Left lung (tissue), 10 donors: ENCODE results near the gene NAPEPLD. TPM values are rescaled to one million over a fixed set of nuclear protein-coding genes. Genes with fewer than 3 reads are reported as not detected.

Experiments used
- ATAC-seq: fragments of 200-7000 bp; cut with Tn5 transposase; one replicate; pipeline ENCODE4 v1.9.1; 2020; ENCODE audit warnings: moderate library complexity
- DNase-seq, 4 donors: peaks; one replicate each; pipeline ENCODE4 v3.0.0-alpha.2; 2013 to 2020
- H3K27ac ChIP-seq, 2 donors: fragments of 200-600 bp; sonication (generic) in 1 of 2; one replicate each; pipeline versions ENCODE4 v1.5.0 to v1.8.0; 2020 to 2021
- H3K27me3 ChIP-seq, 2 donors: fragments of 200-600 bp; sonication (generic) in 1 of 2; one replicate each; pipeline versions ENCODE4 v1.5.0 to v1.8.0; 2020 to 2021
- H3K36me3 ChIP-seq, 2 donors: fragments of 200-600 bp; sonication (generic) in 1 of 2; one replicate each; pipeline versions ENCODE4 v1.5.0 to v1.8.0; 2020 to 2021
- H3K4me1 ChIP-seq, 2 donors: fragments of 200-600 bp; one replicate each; pipeline ENCODE4 v1.8.0; 2021
- H3K4me3 ChIP-seq, 2 donors: fragments of 200-600 bp; sonication (generic) in 1 of 2; one replicate each; pipeline versions ENCODE4 v1.5.0 to v1.8.0; 2020 to 2021; ENCODE audit warnings: mild to moderate bottlenecking in 1 of 2
- H3K9me3 ChIP-seq, 2 donors: fragments of 200-600 bp; sonication (generic) in 1 of 2; one replicate each; pipeline versions ENCODE4 v1.5.0 to v1.8.0; 2020 to 2021
- intact Hi-C, 2 donors: fragments of 100-400 bp; cut with DNase I; formaldehyde crosslinking; loops; one replicate each; pipeline versions ENCODE4 v1.11.2 to v1.14.2; 2022
- polyA plus RNA-seq, 6 donors: library from polyadenylated mRNA; unstranded; fragments of 120-200 nt; gene quantifications; one replicate each; pipeline ENCODE4 v1.2.1, GENCODE V29; 2013; ENCODE audit not compliant: insufficient read length in 6 of 6
- total RNA-seq, 2 donors: library from RNA; stranded (reverse); fragmentation: NEBNext Ultra II Directional; extraction: Animal tissue kit (Norgen Biotek cat#: 25700); gene quantifications; one replicate each; pipeline ENCODE4 v1.2.1, GENCODE V29; 2021
- TF ChIP-seq, protein P1 (sequence below), 2 donors: fragments of 200-600 bp; sonication (generic) in 1 of 2; IDR thresholded peaks; one replicate each; pipeline versions ENCODE4 v1.5.0 to v1.8.0; 2021; ENCODE audit warnings: antibody characterized with exemption in 2 of 2
- donor health status: DM: no; HTN: yes; CAD: no.
- donor health status: DM: no; HTN: no; CAD: no.

NAPEPLD gene
- total and polyA plus RNA-seq, 8 donors = 15.9 to 37.7 (median 30.5) TPM

DNA sequence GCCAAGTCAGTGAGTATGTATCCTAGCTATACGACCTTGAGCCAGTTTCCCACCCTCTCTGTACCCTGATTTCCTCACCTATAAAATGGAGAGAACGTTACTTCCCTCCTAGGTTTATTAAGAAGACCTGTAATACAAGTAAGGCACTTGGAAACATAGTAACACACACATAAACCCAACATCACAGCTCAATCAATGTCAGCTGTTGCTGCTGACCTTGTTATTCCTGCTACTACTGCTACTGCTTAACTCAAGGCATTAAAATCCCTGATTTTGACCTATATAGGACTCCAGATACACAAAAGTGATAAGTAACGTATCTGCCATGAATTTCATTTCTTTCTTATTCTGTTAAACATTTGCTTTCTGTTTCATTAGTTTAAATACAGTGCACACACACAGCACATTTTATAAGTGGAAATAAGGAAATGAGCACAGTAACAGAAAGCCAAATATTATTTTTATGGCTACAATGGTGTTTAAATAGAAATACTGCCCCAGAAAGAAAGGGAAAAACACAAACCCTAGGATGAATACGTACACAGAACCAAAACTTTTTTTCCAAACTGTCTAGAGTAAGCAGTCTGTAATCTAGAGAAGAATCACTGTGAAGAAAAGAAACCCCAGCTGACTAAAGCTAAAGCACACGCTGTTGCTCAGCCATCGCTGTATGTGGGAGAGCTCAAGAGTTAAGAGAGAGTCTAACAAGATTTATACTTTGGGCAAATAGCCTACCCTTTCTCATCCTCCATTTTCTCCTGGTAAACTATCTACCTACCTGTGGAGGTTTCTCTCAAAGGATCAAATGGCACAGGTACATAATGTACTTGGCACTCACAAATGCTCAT lies 19.0 kb downstream of the NAPEPLD start:
- DNase-seq (no peak), ATAC-seq (no peak)
- Histone ChIP-seq H3K27ac (no peak overlapping the region), H3K4me1 (peaks cover 0 to 4% of the 10 kb centered on the region in 2 donors), H3K4me3 (no peak overlapping the region), H3K9me3 (no peaks in the 10 kb centered on the region), H3K36me3 (peaks cover 0 to 29% of the 10 kb centered on the region in 2 donors), H3K27me3 (no peaks in the 10 kb centered on the region)
- TF ChIP-seq, protein P1, sequence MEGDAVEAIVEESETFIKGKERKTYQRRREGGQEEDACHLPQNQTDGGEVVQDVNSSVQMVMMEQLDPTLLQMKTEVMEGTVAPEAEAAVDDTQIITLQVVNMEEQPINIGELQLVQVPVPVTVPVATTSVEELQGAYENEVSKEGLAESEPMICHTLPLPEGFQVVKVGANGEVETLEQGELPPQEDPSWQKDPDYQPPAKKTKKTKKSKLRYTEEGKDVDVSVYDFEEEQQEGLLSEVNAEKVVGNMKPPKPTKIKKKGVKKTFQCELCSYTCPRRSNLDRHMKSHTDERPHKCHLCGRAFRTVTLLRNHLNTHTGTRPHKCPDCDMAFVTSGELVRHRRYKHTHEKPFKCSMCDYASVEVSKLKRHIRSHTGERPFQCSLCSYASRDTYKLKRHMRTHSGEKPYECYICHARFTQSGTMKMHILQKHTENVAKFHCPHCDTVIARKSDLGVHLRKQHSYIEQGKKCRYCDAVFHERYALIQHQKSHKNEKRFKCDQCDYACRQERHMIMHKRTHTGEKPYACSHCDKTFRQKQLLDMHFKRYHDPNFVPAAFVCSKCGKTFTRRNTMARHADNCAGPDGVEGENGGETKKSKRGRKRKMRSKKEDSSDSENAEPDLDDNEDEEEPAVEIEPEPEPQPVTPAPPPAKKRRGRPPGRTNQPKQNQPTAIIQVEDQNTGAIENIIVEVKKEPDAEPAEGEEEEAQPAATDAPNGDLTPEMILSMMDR (IDR thresholded peaks at IDR 0.05) = no peak
- intact Hi-C loops = no loop called here

DNA sequence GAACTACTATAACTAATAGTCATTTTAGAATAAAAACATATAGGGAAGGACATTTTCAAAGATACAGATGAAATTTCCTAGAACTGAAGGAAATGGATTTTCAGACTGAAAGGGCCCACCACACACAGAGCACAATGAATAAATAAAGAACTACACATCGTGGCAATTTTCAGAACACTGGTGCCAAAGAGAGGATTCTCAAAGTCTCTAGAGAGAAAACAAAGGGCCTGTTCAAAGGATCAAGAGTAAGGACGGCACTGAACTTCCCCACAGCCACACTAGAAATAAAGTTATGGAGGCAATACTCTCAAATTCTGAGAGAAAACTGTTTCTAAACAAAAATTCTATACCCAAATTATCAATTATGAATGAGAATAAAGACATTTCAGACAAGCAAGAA lies 21.9 kb downstream of the NAPEPLD start:
- intact Hi-C loops = no loop called here
- peaks cover 0 to 4% of the 10 kb centered on the region in 2 donors for H3K4me1 ChIP-seq
- DNase-seq = no peak
- no peak overlapping the region for H3K27ac ChIP-seq
- ATAC-seq = no peak
- H3K9me3 ChIP-seq = no peaks in the 10 kb centered on the region
- H3K4me3 ChIP-seq = no peak overlapping the region
- peaks cover 0 to 37% of the 10 kb centered on the region in 2 donors for H3K36me3 ChIP-seq
- no peaks in the 10 kb centered on the region for H3K27me3 ChIP-seq
- TF ChIP-seq, protein P1 (IDR thresholded peaks at IDR 0.05) = no peak

DNA sequence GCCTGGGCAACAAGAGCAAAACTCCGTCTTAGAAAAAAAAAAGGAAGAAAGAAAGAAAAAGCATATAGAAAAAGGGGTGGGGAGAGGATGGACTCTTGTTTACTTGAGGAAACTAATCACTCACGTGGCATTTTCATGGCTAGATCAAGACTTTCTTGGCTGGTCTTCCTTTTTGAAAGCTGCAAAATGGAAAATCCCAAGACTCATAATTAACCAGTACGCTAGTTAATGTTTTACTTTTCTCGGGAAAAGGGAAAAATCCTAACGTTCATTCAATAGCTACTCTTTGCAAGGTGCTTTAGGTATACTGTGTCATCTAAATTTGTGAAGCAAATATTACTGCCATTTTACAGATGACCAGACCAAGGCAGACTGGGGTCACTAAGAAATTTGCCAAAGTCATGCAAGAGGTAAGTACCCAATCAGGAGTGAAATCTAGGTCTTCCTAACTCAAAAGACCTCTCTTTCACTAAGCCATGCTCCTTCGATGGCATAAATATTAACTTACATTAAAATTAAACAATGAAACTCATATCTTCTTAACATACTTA lies 24.4 kb downstream of the NAPEPLD start:
- TF ChIP-seq, protein P1 (IDR thresholded peaks at IDR 0.05) = no peak
- DNase-seq = no peak
- no peaks in the 10 kb centered on the region for H3K9me3 ChIP-seq
- peaks cover 0 to 54% of the 10 kb centered on the region in 2 donors for H3K36me3 ChIP-seq
- no peaks in the 10 kb centered on the region for H3K4me1 ChIP-seq
- H3K4me3 ChIP-seq = no peak overlapping the region
- H3K27me3 ChIP-seq = no peaks in the 10 kb centered on the region
- H3K27ac ChIP-seq = no peak overlapping the region
- no peak for ATAC-seq
- intact Hi-C loops = no loop called here

DNA sequence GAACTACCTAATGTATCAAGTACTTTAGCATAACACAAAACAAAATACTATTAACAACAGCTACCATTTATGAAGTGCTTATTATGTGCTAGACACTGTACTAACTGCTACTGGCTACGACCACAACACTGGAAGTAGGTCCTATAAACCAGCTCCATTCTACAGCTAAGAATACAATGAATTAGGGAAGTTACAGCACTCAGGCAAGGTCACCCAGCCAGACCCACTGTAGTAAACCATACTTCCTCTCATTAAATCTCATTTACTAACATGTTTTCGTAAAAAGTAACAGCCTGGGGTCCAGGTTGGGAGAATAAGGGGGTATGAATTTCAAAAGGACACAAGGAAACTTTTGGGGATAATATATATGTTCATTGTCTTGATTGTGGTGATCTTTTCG lies 25.4 kb downstream of the NAPEPLD start:
- Histone ChIP-seq H3K27ac (no peak overlapping the region), H3K4me3 (no peak overlapping the region), H3K27me3 (no peaks in the 10 kb centered on the region), H3K9me3 (no peaks in the 10 kb centered on the region), H3K4me1 (no peaks in the 10 kb centered on the region), H3K36me3 (peaks cover 0 to 54% of the 10 kb centered on the region in 2 donors)
- ATAC-seq (no peak), DNase-seq (no peak)
- TF ChIP-seq, protein P1 (IDR thresholded peaks at IDR 0.05) = no peak
- intact Hi-C loops = no loop called here

DNA sequence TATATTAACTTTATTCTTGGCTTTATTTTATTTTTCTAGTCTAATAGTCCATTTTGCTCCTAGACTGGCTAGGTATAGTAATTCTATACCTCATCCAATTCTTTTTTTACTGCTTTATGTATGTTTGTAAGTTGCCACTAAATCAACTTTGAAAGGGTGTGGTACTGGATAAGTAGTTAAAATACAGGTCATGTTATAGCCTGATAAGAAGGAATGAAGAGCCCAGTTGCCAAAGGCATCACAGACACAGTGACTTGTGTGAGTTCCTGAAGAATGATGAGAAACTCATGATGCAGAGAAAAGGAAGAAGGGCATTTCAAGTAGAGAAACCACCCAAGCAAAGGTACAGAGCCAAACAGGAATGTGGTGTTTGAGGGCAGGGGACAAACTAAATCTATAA lies 27.3 kb downstream of the NAPEPLD start:
- no peaks in the 10 kb centered on the region for H3K9me3 ChIP-seq
- no peak for DNase-seq
- ATAC-seq = no peak
- no peaks in the 10 kb centered on the region for H3K4me1 ChIP-seq
- no peak overlapping the region for H3K27ac ChIP-seq
- no peak overlapping the region for H3K4me3 ChIP-seq
- TF ChIP-seq, protein P1 (IDR thresholded peaks at IDR 0.05) = no peak
- H3K27me3 ChIP-seq = no peaks in the 10 kb centered on the region
- intact Hi-C loops = no loop called here
- H3K36me3 ChIP-seq = peaks cover 0 to 39% of the 10 kb centered on the region in 2 donors
